SK-N-SH (cell line): ENCODE results near the gene IL5. TPM values are rescaled to one million over a fixed set of nuclear protein-coding genes. Genes with fewer than 3 reads are reported as not detected.

ENCODE experiments used
- CTCF ChIA-PET: fragments of 300-600, 350-600 bp; formaldehyde crosslinking; extraction: SDS; loops from one replicate; lab custom pipeline; 2021; lab: Yijun Ruan, JAX
- POLR2A ChIA-PET: fragments of 350-600 bp; sonication (Branson Sonifier 250); formaldehyde crosslinking; extraction: SDS; loops from one replicate; lab custom pipeline; 2020; ENCODE audit warnings: antibody characterized with exemption, inconsistent platforms; lab: Yijun Ruan, JAX
- DNase-seq: peaks from one replicate; pipeline ENCODE4 v3.0.0; 2012
- H2AFZ ChIP-seq: fragments of 200-600 bp; sonication (generic); 2 replicates; pipeline ENCODE4 v1.8.1; 2016; ENCODE audit warnings: antibody characterized with exemption, mild to moderate bottlenecking, low read depth
- H3F3A ChIP-seq: fragments of 200-600 bp; sonication (generic); replicated peaks from 2 replicates; pipeline ENCODE3; 2016; ENCODE audit warnings: antibody characterized with exemption, mild to moderate bottlenecking; ENCODE audit not compliant: insufficient read depth
- H3K27ac ChIP-seq, 2 experiments: fragments of 200-500 bp in 1 of 2; fragments of 200-600 bp in 1 of 2; sonication (Bioruptor generic) in 1 of 2; sonication (generic), shearing (Covaris generic) in 1 of 2; 2 replicates each; pipeline versions ENCODE4 v1.5.1 to v1.6.1; 2014 to 2016; ENCODE audit warnings: low read depth in 2 of 2, inconsistent platforms in 1 of 2, low read length in 1 of 2, mild to moderate bottlenecking in 1 of 2, mixed read lengths in 1 of 2
- H3K27me3 ChIP-seq: fragments of 200-600 bp; sonication (generic), shearing (Covaris generic); 2 replicates; pipeline ENCODE4 v1.6.1; 2016; ENCODE audit warnings: mixed run types; ENCODE audit not compliant: insufficient read depth
- H3K36me3 ChIP-seq, 2 experiments: fragments of 200-500 bp in 1 of 2; fragments of 200-600 bp in 1 of 2; sonication (Bioruptor generic) in 1 of 2; sonication (generic) in 1 of 2; replicated peaks in 1 of 2; 2 replicates each; pipeline versions ENCODE3 to v1.5.1; 2014 to 2016; ENCODE audit warnings: low read length in 1 of 2, mild to moderate bottlenecking in 1 of 2; ENCODE audit not compliant: insufficient read depth in 2 of 2, control insufficient read depth in 1 of 2
- H3K4me1 ChIP-seq, 2 experiments: fragments of 200-500 bp in 1 of 2; fragments of 200-600 bp in 1 of 2; sonication (Bioruptor generic) in 1 of 2; sonication (generic), shearing (Covaris generic) in 1 of 2; 2 replicates each; pipeline versions ENCODE4 v1.5.1 to v1.6.1; 2014 to 2016; ENCODE audit warnings: low read depth in 1 of 2, low read length in 1 of 2, mixed run types in 1 of 2; ENCODE audit not compliant: insufficient read depth in 2 of 2, control insufficient read depth in 1 of 2
- H3K4me2 ChIP-seq: fragments of 200-600 bp; sonication (generic), shearing (Covaris generic); 2 replicates; pipeline ENCODE4 v1.6.1; 2017; ENCODE audit warnings: mixed run types
- H3K4me3 ChIP-seq, 2 experiments: fragments of 200-500 bp in 1 of 2; fragments of 200-600 bp in 1 of 2; sonication (Bioruptor generic) in 1 of 2; sonication (generic), shearing (Covaris generic) in 1 of 2; 2 replicates each; pipeline versions ENCODE4 v1.5.1 to v1.8.1; 2014 to 2016; ENCODE audit warnings: low read depth in 2 of 2, inconsistent platforms in 1 of 2, low read length in 1 of 2, mild to moderate bottlenecking in 1 of 2, mixed read lengths in 1 of 2, moderate library complexity in 1 of 2
- H3K79me2 ChIP-seq: fragments of 200-600 bp; sonication (generic); 2 replicates; pipeline ENCODE4 v1.8.1; 2017; ENCODE audit warnings: mild to moderate bottlenecking; ENCODE audit not compliant: insufficient read depth
- H3K9ac ChIP-seq: fragments of 200-600 bp; sonication (generic); 2 replicates; pipeline ENCODE4 v1.6.1; 2017; ENCODE audit warnings: mixed run types
- H3K9me2 ChIP-seq: fragments of 200-600 bp; sonication (generic); 2 replicates; pipeline ENCODE4 v1.6.1; 2017; ENCODE audit warnings: mixed run types
- H3K9me3 ChIP-seq: fragments of 200-600 bp; sonication (generic); 2 replicates; pipeline ENCODE4 v1.6.1; 2017; ENCODE audit warnings: mixed run types, mild to moderate bottlenecking, moderate library complexity
- H4K20me1 ChIP-seq: fragments of 200-600 bp; sonication (generic); 2 replicates; pipeline ENCODE4 v1.6.1; 2017; ENCODE audit warnings: mild to moderate bottlenecking, mixed run types; ENCODE audit not compliant: insufficient read depth
- ELF1 ChIP-seq: IDR thresholded peaks from 2 replicates; pipeline ENCODE4 v1.4.0; 2012
- EZH2phosphoT487 ChIP-seq: fragments of 200-600 bp; sonication (generic); IDR thresholded peaks from 2 replicates; pipeline ENCODE4 v1.6.1; 2017; ENCODE audit warnings: low read depth, mixed run types, mild to moderate bottlenecking, antibody characterized with exemption, moderate library complexity, borderline replicate concordance
- GABPA ChIP-seq: IDR thresholded peaks from 2 replicates; pipeline ENCODE4 v1.4.0; 2012; ENCODE audit warnings: low read depth, mild to moderate bottlenecking
- GATA2 ChIP-seq: sonication (generic); formaldehyde crosslinking; IDR thresholded peaks from 2 replicates; pipeline ENCODE4 v1.5.0; 2020; ENCODE audit warnings: mild to moderate bottlenecking, missing genetic modification reagents
- PBX3 ChIP-seq: IDR thresholded peaks from 2 replicates; pipeline ENCODE4; 2012
- RAD21 ChIP-seq: IDR thresholded peaks from 2 replicates; pipeline ENCODE4 v1.6.1; 2012; ENCODE audit warnings: mild to moderate bottlenecking, low read length
- RFX5 ChIP-seq: IDR thresholded peaks from 2 replicates; pipeline ENCODE4 v1.6.1; 2012; ENCODE audit warnings: mild to moderate bottlenecking, improper control_type of control experiment, low read length
- SMC3 ChIP-seq: IDR thresholded peaks from 2 replicates; pipeline ENCODE4 v1.6.1; 2012; ENCODE audit warnings: low read depth, low read length, improper control_type of control experiment
- TCF12 ChIP-seq: IDR thresholded peaks from 2 replicates; pipeline ENCODE4 v1.4.0; 2012
- YY1 ChIP-seq: IDR thresholded peaks from 2 replicates; pipeline ENCODE4 v1.4.0; 2012; ENCODE audit warnings: low read depth, mild to moderate bottlenecking
- WGBS: methylation state at CpG from one replicate; pipeline ENCODE4 v1.1.6; 2017; ENCODE audit warnings: low lambda C conversion rate; 5-methylcytosine and 5-hydroxymethylcytosine counted together
- polyA plus RNA-seq, 3 experiments: library from polyadenylated mRNA; depleted of rRNA; stranded (reverse); fragments of >200 nt; gene quantifications; 2 replicates each; pipeline ENCODE4 v1.2.3, GENCODE V29; 2012
- TF ChIP-seq, protein P1 (sequence below): IDR thresholded peaks from 2 replicates; pipeline ENCODE4 v1.4.0; 2012; ENCODE audit warnings: low read depth

The IL5 gene
- polyA plus RNA-seq, 1 of the 3 experiments (the other 2 are of a cell fraction), result not detected

- Histone ChIP-seq H3K9ac (no peak overlapping the region), H3K9me3 (no peaks in the 10 kb centered on the region), H4K20me1 (no peaks in the 10 kb centered on the region), H2AFZ (no peak overlapping the region), H3K36me3 (no peaks in the 10 kb centered on the region), H3K27ac (no peak overlapping the region), H3K4me2 (no peak overlapping the region), H3F3A (peaks cover 30% of the 10 kb centered on the region), H3K4me3 (no peak overlapping the region), H3K9me2 (no peaks in the 10 kb centered on the region), H3K27me3 (no peaks in the 10 kb centered on the region), H3K79me2 (no peaks in the 10 kb centered on the region), H3K4me1 (peaks cover 19 to 21% of the 10 kb centered on the region in 2 experiments)
- DNase-seq, result no peak
- TF ChIP-seq RFX5, result no peak
- no peak for TF ChIP-seq EZH2phosphoT487
- no peak for TF ChIP-seq ELF1
- no peak for TF ChIP-seq TCF12
- no peak for TF ChIP-seq GATA2 (CRISPR knock-in tag)
- no peak for TF ChIP-seq YY1
- TF ChIP-seq GABPA, result no peak
- no peak for TF ChIP-seq SMC3
- TF ChIP-seq, protein P1, sequence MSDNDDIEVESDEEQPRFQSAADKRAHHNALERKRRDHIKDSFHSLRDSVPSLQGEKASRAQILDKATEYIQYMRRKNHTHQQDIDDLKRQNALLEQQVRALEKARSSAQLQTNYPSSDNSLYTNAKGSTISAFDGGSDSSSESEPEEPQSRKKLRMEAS, result no peak
- TF ChIP-seq RAD21, result no peak
- POLR2A ChIA-PET, result no interaction called here
- WGBS, result 65% methylated on average over 9 of the region's 9 CpGs
- CTCF ChIA-PET, result interaction anchor here (1.2 to 12.3 kb wide), 12 partner anchors 10 to 319 kb away, joined by 3 to 189 read pairs (median 14); no protein-coding TSS in a partner anchor
These were observed 43.7 kb downstream of the IL5 start for GRCh38 chr5:132499440-132500243.

GRCh38 chr5:132498686-132499271, 44.5 kb downstream of the IL5 start:
- no peaks in the 10 kb centered on the region for H3K27me3 ChIP-seq
- H3K27ac ChIP-seq, result peak overlapping the region in 1 of 2 experiments; percentile 96; a peak in 2 of 4 replicates
- POLR2A ChIA-PET, result no interaction called here
- no peaks in the 10 kb centered on the region for H4K20me1 ChIP-seq
- no peak overlapping the region for H3K4me3 ChIP-seq
- H3K9ac ChIP-seq, result no peak overlapping the region
- 0 out of 2 replicates have a peak, but pooled peaks have one; percentile 21 for TF ChIP-seq PBX3
- TF ChIP-seq, protein P1, result no peak
- TF ChIP-seq, all 33 proteins: peak for 1
- WGBS, result 87% methylated on average over 3 of the region's 4 CpGs
- Histone ChIP-seq H3K4me1 (peaks cover 19 to 21% of the 10 kb centered on the region in 2 experiments), H2AFZ (no peak overlapping the region), H3F3A (peaks cover 30% of the 10 kb centered on the region), H3K79me2 (no peaks in the 10 kb centered on the region), H3K9me2 (no peaks in the 10 kb centered on the region), H3K36me3 (no peaks in the 10 kb centered on the region), H3K4me2 (no peak overlapping the region; the same call in 1 of the 2 replicates), H3K9me3 (no peaks in the 10 kb centered on the region)
- DNase-seq, result no peak
- CTCF ChIA-PET, result interaction anchor here (0.6 to 12.3 kb wide), 10 partner anchors 9 to 433 kb away, joined by 3 to 189 read pairs (median 12); no protein-coding TSS in a partner anchor
